Stimulated activated CD4-positive, alpha-beta T cell treated with anti-CD3 and anti-CD28 coated beads, TNF-alpha, amount 100 ng/mL, for 4 hours (primary cell): ENCODE measurements around the gene ICAM5.

Experiments used
- DNase-seq, 3 experiments: peaks; one replicate each; pipeline ENCODE4 v3.0.0-alpha.2; 2020; ENCODE audit warnings: low read depth in 3 of 3

Gene ICAM5

GRCh38 chr19:10339977-10340376 lies 50.2 kb downstream of the ICAM5 start:
- DNase-seq = no peak

GRCh38 chr19:10343495-10343894 lies 53.7 kb downstream of the ICAM5 start:
- DNase-seq = no peak

- DNase-seq = no peak
These were observed 55.0 kb downstream of the ICAM5 start for GRCh38 chr19:10344780-10345179.
